ENCODE data around the gene LBP.
"Not testable (repeated sequence)": the region's sequence is repeated elsewhere in the genome, so short reads cannot be mapped to it uniquely, and the experiment has no call there.

Gene LBP

DNA sequence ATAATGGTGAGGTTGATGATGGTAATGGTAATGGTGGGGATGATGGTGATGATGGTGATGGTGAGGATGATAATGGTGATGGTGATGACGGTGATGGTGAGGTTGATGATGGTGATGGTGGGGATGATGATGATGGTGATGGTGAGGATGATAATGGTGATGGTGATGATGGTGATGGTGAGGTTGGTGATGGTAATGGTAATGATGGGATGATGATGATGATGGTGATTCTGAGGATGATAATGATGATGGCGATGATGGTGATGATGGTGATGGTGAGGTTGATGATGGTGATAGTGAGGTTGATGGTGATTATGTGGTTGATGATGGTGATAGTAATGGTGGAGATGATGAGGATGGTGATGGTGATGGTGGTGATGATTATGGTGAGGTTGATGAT lies 32.6 kb upstream of the LBP start:
- H3K27ac ChIP-seq, result no peak overlapping the region

DNA sequence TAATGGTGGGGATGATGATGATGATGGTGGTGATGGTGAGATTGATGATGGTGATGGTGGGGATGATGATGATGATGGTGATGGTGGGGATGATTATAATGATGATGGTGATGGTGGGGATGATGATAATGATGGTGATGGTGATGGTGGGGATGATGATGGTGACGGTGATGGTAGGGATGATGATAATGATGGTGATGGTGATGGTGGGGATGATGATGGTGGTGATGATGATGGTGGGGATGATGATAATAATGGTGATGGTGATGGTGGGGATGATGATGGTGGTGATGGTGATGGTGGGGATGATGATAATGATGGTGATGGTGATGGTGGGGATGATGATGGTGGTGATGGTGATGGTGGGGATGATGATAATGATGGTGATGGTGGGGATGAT lies 31.9 kb upstream of the LBP start:
- H3K27me3 ChIP-seq (ENCODE audit: insufficient read depth, low read depth); H3K27ac ChIP-seq; H4K20me1 ChIP-seq (ENCODE audit: insufficient read depth); H3K4me2 ChIP-seq; H3K4me1 ChIP-seq (ENCODE audit: low read depth, poor library complexity, severe bottlenecking); H2AFZ ChIP-seq (ENCODE audit: low read depth); H3K4me3 ChIP-seq (IDR thresholded peaks at IDR 0.05; ENCODE audit: insufficient read depth, low read depth, low read length); H3K36me3 ChIP-seq (ENCODE audit: insufficient read depth); H3K9ac ChIP-seq; H3K79me2 ChIP-seq (ENCODE audit: insufficient read depth, low read depth): not testable (repeated sequence)

More for the DNA sequence above, 32.6 kb upstream of the LBP start:
- TF ChIP-seq, protein P1, sequence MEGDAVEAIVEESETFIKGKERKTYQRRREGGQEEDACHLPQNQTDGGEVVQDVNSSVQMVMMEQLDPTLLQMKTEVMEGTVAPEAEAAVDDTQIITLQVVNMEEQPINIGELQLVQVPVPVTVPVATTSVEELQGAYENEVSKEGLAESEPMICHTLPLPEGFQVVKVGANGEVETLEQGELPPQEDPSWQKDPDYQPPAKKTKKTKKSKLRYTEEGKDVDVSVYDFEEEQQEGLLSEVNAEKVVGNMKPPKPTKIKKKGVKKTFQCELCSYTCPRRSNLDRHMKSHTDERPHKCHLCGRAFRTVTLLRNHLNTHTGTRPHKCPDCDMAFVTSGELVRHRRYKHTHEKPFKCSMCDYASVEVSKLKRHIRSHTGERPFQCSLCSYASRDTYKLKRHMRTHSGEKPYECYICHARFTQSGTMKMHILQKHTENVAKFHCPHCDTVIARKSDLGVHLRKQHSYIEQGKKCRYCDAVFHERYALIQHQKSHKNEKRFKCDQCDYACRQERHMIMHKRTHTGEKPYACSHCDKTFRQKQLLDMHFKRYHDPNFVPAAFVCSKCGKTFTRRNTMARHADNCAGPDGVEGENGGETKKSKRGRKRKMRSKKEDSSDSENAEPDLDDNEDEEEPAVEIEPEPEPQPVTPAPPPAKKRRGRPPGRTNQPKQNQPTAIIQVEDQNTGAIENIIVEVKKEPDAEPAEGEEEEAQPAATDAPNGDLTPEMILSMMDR (conservative IDR thresholded peaks at IDR 0.05; ENCODE audit: low read depth, low read length), result no peak
- no peak overlapping the region for H3K4me2 ChIP-seq
- H3K4me1 ChIP-seq (ENCODE audit: low read depth, poor library complexity, severe bottlenecking), result no peaks in the 10 kb centered on the region
- no peak overlapping the region for H2AFZ ChIP-seq (ENCODE audit: low read depth)
- H3K4me3 ChIP-seq (IDR thresholded peaks at IDR 0.05; ENCODE audit: insufficient read depth, low read depth, low read length), result no peak overlapping the region
- no peak overlapping the region for H3K9ac ChIP-seq
- H3K36me3 ChIP-seq (ENCODE audit: insufficient read depth), result no peaks in the 10 kb centered on the region
- H4K20me1 ChIP-seq (ENCODE audit: insufficient read depth), result no peaks in the 10 kb centered on the region
- H3K27me3 ChIP-seq (ENCODE audit: insufficient read depth, low read depth), result no peaks in the 10 kb centered on the region
- no peaks in the 10 kb centered on the region for H3K79me2 ChIP-seq (ENCODE audit: insufficient read depth, low read depth)

DNA sequence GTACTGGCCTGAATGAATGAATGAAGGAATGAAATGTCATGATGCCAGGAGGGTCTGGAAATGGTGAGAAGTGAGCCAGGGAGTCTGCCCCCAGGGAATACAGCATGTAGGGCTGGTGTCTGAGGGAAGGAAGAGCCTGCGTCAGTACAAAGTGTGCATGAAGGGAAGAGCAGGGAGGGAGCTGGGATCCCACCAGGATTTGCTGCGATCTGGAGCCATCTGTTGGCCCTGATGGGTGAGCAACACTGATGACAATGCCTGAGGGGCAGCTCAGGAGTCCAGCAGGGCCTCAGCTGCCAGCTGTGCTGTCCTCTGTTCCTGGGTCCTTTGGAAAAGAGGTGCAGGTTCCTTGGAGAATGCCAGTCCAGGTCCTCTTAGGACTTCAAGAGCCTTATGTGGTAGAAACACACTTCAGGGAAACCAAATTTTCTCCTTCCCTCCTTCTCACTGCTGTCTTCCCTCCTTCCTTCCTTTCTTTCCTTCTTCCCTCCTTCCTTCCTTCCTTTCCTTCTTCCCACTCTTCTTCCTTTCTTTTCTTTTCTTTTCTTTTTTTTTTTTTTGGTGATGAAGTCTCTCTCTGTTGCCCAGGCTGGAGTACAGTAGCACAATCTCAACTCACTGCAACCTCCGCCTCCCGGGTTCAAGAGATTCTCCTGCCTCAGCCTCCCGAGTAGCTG lies 30.9 kb upstream of the LBP start:
- H3K79me2 ChIP-seq (ENCODE audit: insufficient read depth, low read depth), result no peaks in the 10 kb centered on the region
- TF ChIP-seq, protein P1 (conservative IDR thresholded peaks at IDR 0.05; ENCODE audit: low read depth, low read length), result no peak

DNA sequence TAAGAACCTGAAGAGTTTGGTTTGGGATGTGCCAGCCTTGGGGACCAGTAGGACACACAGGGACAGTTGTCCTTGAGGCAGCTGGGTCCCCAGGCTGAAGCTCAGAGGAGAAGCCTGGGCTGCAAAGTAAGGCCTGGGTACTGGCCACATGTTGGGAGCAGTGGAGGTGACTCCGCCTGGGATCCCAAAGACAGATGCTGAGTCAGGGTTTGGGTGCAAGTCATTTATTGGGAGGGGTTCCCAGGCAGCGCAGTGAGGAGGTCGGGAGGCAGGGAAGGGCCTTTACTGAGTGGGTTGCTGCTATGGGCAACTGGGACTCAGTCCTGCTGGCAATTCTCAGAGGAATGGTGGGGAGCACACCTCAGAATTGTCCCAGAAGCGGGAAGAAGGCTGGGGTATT lies 29.9 kb upstream of the LBP start:
- TF ChIP-seq, protein P1 (conservative IDR thresholded peaks at IDR 0.05; ENCODE audit: low read depth, low read length), result no peak
- Histone ChIP-seq H3K27me3 (ENCODE audit: insufficient read depth, low read depth) (no peaks in the 10 kb centered on the region), H4K20me1 (ENCODE audit: insufficient read depth) (no peaks in the 10 kb centered on the region), H3K4me1 (ENCODE audit: low read depth, poor library complexity, severe bottlenecking) (no peaks in the 10 kb centered on the region), H3K27ac (no peak overlapping the region), H3K79me2 (ENCODE audit: insufficient read depth, low read depth) (no peaks in the 10 kb centered on the region), H3K36me3 (ENCODE audit: insufficient read depth) (no peaks in the 10 kb centered on the region), H2AFZ (ENCODE audit: low read depth) (no peak overlapping the region), H3K4me2 (no peak overlapping the region), H3K9ac (no peak overlapping the region), H3K4me3 (IDR thresholded peaks at IDR 0.05; ENCODE audit: insufficient read depth, low read depth, low read length) (no peak overlapping the region)

More for the DNA sequence above, 30.9 kb upstream of the LBP start:
- Histone ChIP-seq H3K27ac (no peak overlapping the region), H3K4me3 (IDR thresholded peaks at IDR 0.05; ENCODE audit: insufficient read depth, low read depth, low read length) (no peak overlapping the region), H4K20me1 (ENCODE audit: insufficient read depth) (no peaks in the 10 kb centered on the region), H3K4me1 (ENCODE audit: low read depth, poor library complexity, severe bottlenecking) (no peaks in the 10 kb centered on the region), H3K27me3 (ENCODE audit: insufficient read depth, low read depth) (no peaks in the 10 kb centered on the region), H2AFZ (ENCODE audit: low read depth) (no peak overlapping the region), H3K36me3 (ENCODE audit: insufficient read depth) (no peaks in the 10 kb centered on the region), H3K9ac (no peak overlapping the region), H3K4me2 (no peak overlapping the region)

DNA sequence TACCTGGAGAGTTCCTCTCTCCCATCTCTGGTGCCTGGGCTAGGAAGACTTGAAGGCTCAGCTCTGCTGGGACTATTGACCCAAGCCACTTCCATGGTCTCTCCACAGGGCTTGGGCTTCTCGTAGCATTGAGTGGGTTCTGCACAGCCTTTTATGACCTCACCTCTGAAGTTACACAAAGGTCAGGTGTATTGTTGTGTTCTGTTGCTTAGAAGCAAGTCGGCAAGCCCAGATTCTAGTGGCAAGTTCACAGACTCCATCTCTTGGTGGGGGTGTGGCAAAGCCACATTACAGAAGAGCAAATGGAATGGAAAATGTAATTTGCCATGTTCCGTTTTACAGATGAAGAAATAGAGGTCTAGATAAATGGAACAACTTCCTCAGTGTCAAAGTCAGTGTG lies 28.9 kb upstream of the LBP start:
- H3K36me3 ChIP-seq (ENCODE audit: insufficient read depth), result no peaks in the 10 kb centered on the region
- no peaks in the 10 kb centered on the region for H3K27me3 ChIP-seq (ENCODE audit: insufficient read depth, low read depth)
- H3K4me2 ChIP-seq, result no peak overlapping the region
- H3K79me2 ChIP-seq (ENCODE audit: insufficient read depth, low read depth), result no peaks in the 10 kb centered on the region
- no peaks in the 10 kb centered on the region for H3K4me1 ChIP-seq (ENCODE audit: low read depth, poor library complexity, severe bottlenecking)
- no peak overlapping the region for H3K9ac ChIP-seq
- no peak overlapping the region for H2AFZ ChIP-seq (ENCODE audit: low read depth)
- TF ChIP-seq, protein P1 (conservative IDR thresholded peaks at IDR 0.05; ENCODE audit: low read depth, low read length), result no peak
- no peak overlapping the region for H3K27ac ChIP-seq
- H3K4me3 ChIP-seq (IDR thresholded peaks at IDR 0.05; ENCODE audit: insufficient read depth, low read depth, low read length), result no peak overlapping the region
- H4K20me1 ChIP-seq (ENCODE audit: insufficient read depth), result no peaks in the 10 kb centered on the region
